Adipose tissue (tissue), 3 donors: Measurements from ENCODE around the gene VCX. TPM values are rescaled to one million over a fixed set of nuclear protein-coding genes. Genes with fewer than 3 reads are reported as not detected.
"Not testable (repeated sequence)": the region's sequence is repeated elsewhere in the genome, so short reads cannot be mapped to it uniquely, and the experiment has no call there.

Source experiments
- H3K27ac ChIP-seq: one replicate; pipeline ENCODE4 v1.5.1; 2013; ENCODE audit warnings: low read depth, low read length
- WGBS, 3 donors: extraction: QIAGEN DNeasy Blood & Tissue Kit; methylation state at CpG; one replicate each; pipeline ENCODE4 v1.1.7; 2013; 5-methylcytosine and 5-hydroxymethylcytosine counted together
- polyA plus RNA-seq, 3 donors: library from polyadenylated mRNA; stranded (reverse); fragments of 200-250 nt; gene quantifications; one replicate each; pipeline ENCODE4 v1.2.3, GENCODE V29; 2013
- donor health status: healthy with polysubstance abuse.
- donor health status: Bipolar disorder and iron deficiency.
- donor health status: healthy.

Gene VCX
- not detected for polyA plus RNA-seq

DNA sequence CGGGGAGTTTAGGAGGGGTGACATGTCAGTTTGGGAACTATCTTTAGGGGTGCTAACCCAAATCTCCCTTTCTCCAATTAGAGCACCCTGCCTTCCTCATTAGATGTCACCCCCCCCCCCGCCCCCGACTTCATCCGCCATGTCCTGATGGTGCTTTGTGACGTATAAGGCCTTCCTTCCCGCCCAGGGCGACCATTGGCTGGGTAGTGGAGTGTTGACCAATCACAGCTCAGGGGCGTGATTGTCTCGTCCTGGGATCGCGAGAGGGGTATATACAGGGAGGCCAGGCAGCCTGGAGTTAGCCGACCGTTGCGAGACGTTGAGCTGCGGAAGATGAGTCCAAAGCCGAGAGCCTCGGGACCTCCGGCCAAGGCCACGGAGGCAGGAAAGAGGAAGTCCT lies at the start of gene VCX:
TSS of gene VCX (plus strand) at position 301 of the 400 bp plus-strand sequence. CDS start at position 334, 33 bp downstream.
- 92 to 93% methylated on average over 3 to 11 of the region's 20 CpGs; no CpG with 5 or more reads in 1 of the 3 donors for WGBS, 3 donors
- H3K27ac ChIP-seq, result not testable (repeated sequence)

DNA sequence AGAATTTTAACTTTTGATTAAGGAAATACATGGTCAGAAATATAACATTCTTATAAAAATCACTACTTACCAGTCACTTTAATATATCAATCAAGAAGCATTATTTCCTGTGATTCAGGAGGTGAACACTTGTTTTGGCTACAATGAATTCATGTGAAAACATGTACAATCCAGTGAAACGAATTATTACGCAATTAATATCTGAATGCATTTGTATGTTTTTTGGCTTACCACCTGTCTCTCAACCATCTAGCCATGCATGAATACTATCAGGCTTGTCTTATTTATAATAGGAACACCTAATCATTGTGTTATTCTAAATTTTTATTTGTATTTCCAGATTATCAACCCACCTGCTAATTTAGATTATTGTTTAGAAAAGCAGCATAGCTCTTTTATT lies 44.6 kb upstream of the VCX start:
- 60 to 93% (median 88%) methylated on average over 2 of the region's 2 CpGs for WGBS, 3 donors

DNA sequence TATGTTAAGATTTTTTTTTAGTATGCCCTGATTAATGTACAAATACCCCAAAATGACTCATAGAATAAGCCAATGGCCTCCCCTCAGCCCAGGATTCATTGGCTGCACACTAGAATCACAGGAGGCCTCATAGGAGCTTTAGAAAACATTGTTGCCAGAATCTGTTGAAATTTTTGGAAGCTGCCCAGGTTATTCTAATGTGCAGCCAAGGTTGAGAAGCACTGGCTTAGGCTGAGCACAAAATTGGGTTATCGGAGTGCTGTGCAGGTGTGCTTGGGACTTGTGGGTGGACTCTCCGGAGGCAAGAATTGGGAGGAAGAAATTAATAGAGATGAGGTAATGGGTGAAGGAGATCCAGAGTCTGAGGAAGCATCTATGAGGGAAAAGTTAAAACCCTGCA lies 41.3 kb upstream of the VCX start:
- 43 to 72% (median 49%) methylated on average over 2 of the region's 2 CpGs for WGBS, 3 donors
- no peak overlapping the region for H3K27ac ChIP-seq

More for the DNA sequence above, 44.6 kb upstream of the VCX start:
- H3K27ac ChIP-seq, result no peak overlapping the region

DNA sequence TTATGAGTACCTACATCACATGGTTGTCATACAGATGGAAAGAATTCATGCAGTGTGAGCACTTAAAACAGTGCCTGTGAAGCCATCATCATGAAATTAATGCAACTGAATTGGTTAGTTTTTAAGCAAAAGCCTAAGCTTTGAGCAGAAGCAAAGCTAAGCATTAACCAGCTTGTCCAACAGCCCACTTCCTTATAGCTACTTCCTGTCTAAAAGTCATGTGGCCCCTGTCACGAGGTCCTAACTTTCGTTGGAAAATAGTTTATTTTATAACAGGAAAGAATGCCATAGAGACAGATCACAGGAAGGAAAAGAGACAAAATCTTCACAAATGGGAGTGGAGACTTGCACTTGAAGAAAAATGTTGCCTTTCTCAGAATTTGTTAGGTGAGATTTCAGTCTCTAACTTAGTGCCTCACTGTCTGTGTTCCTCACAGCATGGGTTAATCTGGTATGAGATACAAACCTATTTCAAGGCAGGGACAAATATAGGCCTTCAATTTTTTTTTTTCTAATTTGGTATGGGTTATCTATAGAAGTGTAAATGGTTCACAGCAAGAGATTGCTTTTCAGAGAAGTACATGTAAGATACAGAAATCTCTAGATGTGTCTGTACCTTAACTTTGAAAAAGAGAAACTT lies 27.7 kb upstream of the VCX start:
- H3K27ac ChIP-seq, result no peak overlapping the region

DNA sequence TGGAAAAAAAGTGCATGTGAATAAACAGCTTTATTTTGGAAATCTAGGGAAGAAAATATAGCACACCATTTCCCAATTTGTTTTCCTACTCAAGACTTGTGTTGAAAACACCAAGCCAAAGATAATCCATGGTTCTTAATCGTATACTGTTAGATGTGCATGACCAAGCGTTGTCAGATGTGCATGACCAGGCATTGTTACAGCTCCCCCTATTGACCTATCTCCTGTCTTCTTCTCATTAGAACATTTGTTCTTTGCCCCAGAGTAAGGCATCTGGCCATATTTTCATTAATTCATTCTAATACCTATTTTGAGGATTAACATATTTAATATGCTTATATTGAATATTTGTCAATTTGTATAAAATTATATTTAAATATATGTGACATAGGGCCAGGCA lies 14.4 kb upstream of the VCX start:
- H3K27ac ChIP-seq, result no peak overlapping the region
- 40 to 48% (median 45%) methylated on average over 2 of the region's 2 CpGs for WGBS, 3 donors

More for the DNA sequence above, 27.7 kb upstream of the VCX start:
- WGBS, 3 donors, result 7 to 48% (median 14%) methylated on average over 2 of the region's 2 CpGs

DNA sequence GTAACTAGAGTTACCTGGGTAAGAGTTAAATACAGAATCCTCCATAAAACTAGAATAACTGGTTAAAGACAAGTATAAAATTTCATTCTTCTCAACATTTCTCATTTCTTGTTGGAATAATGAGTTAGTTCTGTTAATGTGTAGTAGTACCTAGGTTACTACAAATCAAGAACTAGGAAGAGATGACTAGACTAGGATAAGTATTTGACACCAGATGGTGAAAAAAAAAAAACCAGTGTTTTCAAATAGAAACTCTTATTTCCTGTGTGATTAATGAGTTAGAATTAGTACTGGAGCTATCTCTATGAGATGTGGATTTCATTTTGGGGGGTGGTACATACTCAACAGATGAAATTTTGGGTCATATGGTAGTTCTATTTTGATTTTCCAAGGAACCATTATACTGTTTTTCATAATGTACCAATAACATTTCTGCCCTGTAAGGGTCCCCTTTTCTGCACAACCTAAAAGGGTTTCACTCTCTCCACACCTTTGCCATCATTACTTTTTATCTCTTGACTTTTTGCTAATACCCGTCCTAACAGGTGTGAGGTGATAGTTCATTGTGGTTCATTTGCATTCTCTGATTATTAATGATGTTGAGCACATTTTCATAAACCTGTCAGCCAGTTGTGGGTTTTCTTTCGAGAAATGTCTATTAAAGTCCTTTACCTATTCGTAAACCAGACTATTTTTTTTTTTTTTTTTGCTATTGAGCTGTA lies 1.7 kb upstream of the VCX start:
- H3K27ac ChIP-seq, result no peak overlapping the region
- WGBS, 3 donors, result 82 to 87% (median 84%) methylated on average over 3 of the region's 3 CpGs

DNA sequence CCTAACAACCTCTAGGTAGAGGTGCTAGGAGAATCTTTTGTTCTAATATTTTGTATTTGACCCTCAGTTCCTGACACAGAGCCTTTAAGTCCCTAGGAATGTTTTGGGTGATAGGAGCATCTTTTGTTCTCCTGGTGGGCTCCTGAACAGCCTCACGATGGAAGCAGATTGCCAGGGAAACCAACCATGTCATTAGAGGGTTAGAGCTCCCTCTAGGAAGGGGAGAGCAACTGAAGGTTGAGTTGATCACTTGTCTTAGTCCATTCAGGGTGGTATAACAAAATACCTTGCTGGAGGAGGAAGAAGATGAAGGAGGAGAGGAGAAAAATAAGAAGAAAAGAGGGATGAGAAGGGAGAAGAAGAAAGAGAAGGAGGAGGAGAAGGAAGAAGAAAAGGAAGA lies 9.2 kb downstream of the VCX start:
- H3K27ac ChIP-seq, result no peak overlapping the region
- WGBS, 3 donors, result 8 to 22% (median 19%) methylated on average over 1 of the region's 1 CpG

DNA sequence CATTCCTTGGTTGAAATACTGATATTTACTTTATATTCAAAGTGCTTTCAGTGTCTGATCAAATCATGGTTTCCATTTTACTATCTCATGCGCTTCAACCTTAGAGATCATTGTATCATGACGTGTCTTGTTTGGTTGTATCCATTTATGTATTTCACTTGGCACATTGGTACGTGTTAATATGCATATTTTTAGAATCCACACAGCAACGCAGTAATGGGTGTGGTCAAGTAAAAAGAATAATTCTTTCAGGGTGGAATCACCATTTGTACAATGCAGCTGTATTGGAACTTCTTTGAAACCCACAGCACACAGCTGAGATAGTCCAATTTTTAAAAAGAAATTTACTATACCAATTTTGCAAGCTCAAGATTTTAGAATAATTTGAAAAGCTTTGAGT lies 29.1 kb downstream of the VCX start:
- 71 to 80% (median 71%) methylated on average over 4 of the region's 4 CpGs for WGBS, 3 donors
- no peak overlapping the region for H3K27ac ChIP-seq

DNA sequence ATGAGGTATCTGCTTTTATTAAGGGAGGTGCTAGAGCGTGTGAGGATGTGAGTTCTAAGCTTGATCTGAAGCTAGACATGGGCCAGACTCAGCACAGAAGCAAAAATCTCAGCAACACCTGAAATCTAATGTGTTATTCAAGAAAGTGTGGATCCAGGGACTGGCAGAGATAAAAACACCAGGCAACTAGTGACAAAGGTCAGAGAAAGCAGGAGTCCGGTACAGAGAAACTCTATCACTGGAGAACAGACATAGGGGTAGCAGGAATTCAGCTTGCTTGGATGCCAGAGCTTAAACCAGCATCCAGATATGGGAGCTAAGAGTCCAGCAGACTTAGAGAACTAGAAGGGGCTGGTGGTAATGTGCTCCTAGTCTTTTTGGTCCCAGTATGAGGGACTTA lies 34.0 kb downstream of the VCX start:
- 65 to 90% (median 83%) methylated on average over 2 of the region's 2 CpGs for WGBS, 3 donors
- H3K27ac ChIP-seq, result no peak overlapping the region

DNA sequence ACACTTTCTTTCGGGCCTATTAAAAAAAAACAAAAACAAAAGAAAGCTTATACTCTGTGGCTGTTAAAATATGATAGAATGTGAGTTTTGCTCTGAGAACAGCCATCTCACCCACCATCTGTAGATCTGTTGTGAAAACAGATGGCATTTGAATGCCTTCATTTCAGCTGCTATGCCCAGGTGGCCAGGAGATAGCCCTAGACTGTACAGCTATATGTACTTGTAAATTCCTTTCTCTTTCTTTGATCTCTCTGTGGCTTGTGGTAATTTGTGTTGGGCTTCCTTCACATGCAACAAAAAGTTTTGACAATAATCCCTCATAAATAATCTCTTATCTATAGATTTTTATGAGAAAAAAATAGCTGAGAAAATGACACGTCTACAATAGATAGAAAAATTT lies 46.2 kb downstream of the VCX start:
- 60 to 79% (median 78%) methylated on average over 2 of the region's 2 CpGs for WGBS, 3 donors

DNA sequence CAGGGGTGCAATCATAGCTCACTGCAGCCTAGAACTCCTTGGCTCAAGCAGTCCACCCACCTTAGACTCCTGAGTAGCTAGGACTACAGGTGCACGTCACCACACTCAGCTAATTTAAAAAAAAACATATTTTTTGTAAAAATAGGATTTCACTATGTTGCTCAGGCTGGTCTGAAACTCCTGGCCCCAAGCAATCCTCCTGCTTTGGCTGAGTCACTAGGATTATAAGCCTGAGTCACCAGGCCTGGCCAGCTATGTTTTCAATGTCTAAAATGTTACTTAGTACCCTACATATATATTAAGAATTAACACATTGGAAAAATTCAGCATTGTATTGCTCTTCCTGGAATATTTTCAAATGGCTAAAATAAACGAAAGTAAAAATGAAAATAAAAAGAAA lies 46.7 kb downstream of the VCX start:
- no peak overlapping the region for H3K27ac ChIP-seq

More for the DNA sequence above, 46.2 kb downstream of the VCX start:
- H3K27ac ChIP-seq, result no peak overlapping the region

DNA sequence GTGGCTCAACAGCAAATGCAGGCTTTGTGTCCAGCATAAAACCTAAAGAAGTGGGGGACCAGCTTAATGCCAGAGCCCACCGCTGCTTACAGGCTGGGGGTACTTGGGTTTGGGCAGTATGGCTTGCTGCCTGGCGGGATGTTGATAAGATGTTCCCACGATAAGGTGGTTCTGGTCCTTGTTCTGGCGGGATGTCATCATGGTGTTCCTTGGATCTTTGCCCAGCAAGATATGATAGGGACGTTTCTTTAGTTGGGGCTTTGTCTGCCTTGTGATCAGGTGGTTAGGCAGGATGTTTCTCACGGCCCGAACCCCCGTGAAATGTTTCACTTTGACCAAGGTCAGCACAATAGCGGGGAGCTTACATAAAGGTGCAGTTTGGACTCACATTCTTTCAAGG lies 49.0 kb downstream of the VCX start:
- no peak overlapping the region for H3K27ac ChIP-seq
- 44 to 67% (median 66%) methylated on average over 9 of the region's 9 CpGs for WGBS, 3 donors

More for the DNA sequence above, 46.7 kb downstream of the VCX start:
- WGBS, 3 donors, result 73 to 85% (median 79%) methylated on average over 2 of the region's 2 CpGs

Other genes starting within 250 kb of the VCX start
- gene PNPLA4, start 84.2 kb downstream of the VCX start, polyA plus RNA-seq, result 10 to 100 TPM; 11.3 to 24.0 (median 19.3) TPM